Peyer's patch (tissue), 4 donors: Measurements from ENCODE around the gene CACNA2D4.

ENCODE experiments used
- CTCF ChIP-seq, 6 experiments: fragments of 450-650 bp in 4 of 6; fragments of 200-600 bp in 2 of 6; sonication (generic) in 1 of 6; IDR thresholded peaks; one replicate each; pipeline ENCODE4 v1.5.1; 2017 to 2019; ENCODE audit warnings: antibody characterized with exemption in 6 of 6, mild to moderate bottlenecking in 3 of 6, moderate library complexity in 1 of 6
- POLR2A ChIP-seq, 2 donors: fragments of 450-650 bp; IDR thresholded peaks; one replicate each; pipeline ENCODE4 v1.5.1; 2017; ENCODE audit warnings: antibody characterized with exemption in 2 of 2, mild to moderate bottlenecking in 2 of 2, moderate library complexity in 2 of 2

GRCh38 chr12:1795785-1796514 is 122.5 kb downstream of the CACNA2D4 start:
- peak; percentile 98 to 100 (median 100) for TF ChIP-seq CTCF (IDR thresholded peaks at IDR 0.05)
- peak; percentile 85 to 90 for TF ChIP-seq POLR2A (IDR thresholded peaks at IDR 0.05)
